Measurements from ENCODE around the gene FHIP2A.

The FHIP2A gene

DNA sequence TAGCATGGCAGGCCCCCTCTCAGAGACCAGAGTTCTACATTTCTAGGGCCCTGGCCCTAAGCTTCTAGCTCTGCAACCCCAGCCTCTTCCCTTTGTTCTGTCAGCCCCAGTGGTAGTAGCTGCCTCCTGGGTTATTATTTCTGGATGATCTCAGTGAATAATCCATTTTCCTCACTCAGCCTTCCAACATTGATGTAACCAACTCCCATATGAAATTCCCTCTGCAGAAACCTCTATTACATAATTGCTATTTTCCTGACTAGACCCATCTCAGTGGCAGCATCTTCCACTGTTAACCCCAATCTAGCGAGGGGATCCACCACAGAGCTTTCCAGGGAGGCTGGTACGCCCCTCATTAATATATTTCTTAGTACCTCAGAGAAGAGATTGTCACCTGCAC lies 49.8 kb downstream of the FHIP2A start:
- DNase-seq (ENCODE audit: low read depth), result no peak
- TF ChIP-seq, protein P1, sequence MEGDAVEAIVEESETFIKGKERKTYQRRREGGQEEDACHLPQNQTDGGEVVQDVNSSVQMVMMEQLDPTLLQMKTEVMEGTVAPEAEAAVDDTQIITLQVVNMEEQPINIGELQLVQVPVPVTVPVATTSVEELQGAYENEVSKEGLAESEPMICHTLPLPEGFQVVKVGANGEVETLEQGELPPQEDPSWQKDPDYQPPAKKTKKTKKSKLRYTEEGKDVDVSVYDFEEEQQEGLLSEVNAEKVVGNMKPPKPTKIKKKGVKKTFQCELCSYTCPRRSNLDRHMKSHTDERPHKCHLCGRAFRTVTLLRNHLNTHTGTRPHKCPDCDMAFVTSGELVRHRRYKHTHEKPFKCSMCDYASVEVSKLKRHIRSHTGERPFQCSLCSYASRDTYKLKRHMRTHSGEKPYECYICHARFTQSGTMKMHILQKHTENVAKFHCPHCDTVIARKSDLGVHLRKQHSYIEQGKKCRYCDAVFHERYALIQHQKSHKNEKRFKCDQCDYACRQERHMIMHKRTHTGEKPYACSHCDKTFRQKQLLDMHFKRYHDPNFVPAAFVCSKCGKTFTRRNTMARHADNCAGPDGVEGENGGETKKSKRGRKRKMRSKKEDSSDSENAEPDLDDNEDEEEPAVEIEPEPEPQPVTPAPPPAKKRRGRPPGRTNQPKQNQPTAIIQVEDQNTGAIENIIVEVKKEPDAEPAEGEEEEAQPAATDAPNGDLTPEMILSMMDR (conservative IDR thresholded peaks at IDR 0.05; ENCODE audit: low read length), result no peak
- H3K4me3 ChIP-seq (ENCODE audit: low read length), result no peak overlapping the region
